Measurements from ENCODE around the gene PTGES2.

The PTGES2 gene

DNA sequence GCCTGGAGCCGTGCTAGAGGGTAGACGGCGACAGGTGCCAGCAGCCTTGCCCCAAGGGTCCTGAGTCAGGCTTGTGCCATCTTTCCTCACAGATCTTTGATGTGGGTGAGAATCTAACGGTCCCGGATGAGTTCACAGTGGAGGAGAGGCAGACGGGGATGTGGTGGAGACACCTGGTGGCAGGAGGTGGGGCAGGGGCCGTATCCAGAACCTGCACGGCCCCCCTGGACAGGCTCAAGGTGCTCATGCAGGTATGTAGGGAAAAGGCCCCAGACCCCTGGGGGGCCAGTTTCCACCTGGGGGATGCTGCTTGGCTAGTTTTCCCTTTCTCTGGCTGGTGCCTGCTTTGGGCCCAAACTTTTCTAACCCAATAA is 24.0 kb downstream of the PTGES2 start:
- DNase-seq (ENCODE audit: low read depth, low spot score), result no peak

DNA sequence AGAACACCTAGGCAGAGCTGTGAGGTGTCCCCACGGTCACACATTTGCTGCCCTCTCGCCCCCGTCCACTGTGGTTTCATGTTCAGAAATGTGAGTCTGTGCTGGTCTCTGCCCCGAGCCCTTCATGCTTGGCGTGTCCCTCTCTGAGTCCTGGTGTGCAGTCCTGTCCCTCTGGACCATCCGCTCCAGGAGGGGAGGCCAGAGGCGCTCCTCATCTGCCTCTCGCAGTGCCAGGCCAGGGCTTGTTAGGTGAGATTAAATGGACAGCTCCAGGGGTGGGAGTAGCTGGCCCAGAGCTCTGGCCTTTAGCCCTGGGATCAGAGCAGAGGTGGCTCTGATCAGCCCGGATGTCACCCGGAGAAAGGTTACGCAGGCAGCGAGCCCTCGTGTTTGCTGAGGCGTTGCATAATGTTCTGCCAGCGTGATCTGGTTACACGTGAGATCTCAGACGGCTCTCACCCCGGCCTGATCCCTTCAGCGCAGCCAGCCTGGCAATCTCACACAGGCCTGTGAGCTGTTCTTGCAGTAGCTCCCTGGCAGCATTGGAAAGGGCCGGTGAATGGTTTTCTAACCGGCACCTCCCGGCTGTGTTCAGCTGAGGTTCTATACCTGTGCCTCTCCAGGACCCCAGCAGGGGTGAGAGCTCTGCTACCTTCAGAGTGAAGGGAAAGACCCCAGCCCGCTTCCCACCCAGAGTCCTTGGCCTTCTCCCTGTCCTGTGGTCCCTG is 24.5 kb downstream of the PTGES2 start:
- DNase-seq (ENCODE audit: low read depth, low spot score), result no peak

DNA sequence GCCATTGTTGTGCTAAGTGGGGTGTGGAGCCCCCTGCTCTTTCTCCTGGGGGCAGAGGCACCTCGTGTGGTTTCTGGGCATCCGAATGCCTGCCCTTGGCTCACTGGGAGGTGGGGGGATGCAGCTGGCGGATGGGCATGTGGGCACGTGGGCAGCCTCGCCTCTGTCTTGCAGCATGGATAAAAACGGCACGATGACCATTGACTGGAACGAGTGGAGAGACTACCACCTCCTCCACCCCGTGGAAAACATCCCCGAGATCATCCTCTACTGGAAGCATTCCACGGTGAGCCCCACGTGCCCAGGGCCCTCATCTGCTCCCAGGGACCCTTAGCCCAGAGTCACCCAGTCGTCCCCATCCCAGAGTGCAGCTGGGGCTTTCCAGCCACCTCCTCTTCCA is 25.3 kb downstream of the PTGES2 start:
- DNase-seq (ENCODE audit: low read depth, low spot score), result no peak

DNA sequence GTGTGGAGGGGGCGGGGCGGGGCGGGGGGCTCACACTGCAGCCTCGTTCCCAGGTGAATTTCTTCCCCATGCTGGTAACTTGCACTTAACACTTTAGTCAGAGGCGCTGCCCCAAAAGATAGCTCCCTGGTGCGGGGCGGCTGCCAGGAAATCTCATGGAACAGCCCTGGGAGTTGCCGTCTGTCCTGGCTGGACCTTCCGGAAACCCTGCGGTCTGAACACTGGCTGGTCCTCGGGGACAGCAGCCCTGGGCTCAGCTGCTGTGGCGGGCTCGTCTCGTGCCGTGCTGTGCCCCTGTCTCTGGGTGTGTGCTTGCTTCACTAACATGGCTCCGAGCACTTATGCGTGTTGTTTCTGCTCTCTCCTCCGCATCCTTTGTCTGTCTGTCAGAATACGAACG is 25.8 kb downstream of the PTGES2 start:
- no peak for DNase-seq (ENCODE audit: low read depth, low spot score)

DNA sequence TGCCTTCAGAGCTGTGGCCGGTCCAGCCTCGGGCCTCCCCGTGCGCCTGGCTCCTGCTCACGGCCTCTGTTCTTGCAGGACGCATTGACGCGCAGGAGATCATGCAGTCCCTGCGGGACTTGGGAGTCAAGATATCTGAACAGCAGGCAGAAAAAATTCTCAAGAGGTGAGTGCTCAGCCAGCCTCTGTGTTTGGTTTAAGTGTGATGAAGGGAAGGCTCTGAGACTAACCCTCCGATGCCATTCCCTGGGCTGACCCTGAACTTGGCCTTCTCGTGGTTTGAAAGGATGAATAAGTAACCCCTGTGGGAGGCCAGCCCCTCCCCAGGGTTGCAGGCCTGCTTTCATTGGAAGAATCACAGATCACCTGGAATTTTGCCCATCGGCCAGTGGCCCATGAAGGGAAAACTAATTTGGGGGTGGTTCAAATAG is 26.3 kb downstream of the PTGES2 start:
- no peak for DNase-seq (ENCODE audit: low read depth, low spot score)

DNA sequence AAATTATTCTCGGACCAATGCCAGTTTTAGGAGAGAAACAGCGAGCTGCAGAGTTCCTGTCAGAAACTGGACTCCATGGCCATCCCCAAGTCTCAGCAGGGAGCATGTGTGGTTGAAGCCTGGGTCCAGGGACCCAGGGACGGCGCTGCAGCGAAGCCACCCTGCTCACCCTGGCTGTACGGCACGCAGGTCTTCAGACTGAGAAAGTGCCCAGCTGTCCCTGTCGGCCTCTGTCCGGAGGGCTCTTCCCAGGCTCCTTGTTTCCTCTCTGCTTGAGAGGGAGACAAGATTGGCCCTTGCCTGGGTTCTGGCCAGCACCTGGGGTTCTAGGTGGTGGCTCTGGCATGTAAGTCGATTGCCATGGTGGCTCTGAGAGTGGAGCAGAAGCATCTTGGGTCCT is 26.9 kb downstream of the PTGES2 start:
- DNase-seq (ENCODE audit: low read depth, low spot score), result no peak

DNA sequence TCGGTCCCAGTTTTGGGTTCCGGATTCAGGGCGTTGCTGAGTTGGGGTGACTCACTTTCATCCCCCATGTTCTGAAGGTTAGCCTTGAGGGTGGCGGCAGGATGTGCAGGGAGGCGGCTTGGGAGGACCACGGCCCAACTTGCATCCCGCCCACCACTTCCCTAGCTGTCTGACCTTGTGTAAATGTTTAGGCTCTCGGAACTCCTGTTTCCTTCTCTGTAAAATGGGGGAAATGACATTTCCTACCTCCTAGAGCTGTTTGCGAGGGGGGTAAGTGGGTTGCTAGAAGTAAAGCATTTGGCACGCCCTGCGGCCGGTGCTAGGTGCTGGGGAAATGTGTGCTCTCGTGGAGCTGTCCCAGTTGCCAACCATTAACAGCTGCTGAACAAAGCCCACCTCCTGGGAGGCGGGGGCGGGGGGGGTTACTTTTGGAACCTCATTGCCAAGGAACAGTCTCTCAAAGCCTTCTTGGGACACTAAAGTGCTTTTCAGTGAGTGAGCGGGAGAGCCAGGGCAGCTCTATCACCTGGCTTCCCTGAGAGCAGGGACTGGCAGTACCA is 27.5 kb downstream of the PTGES2 start:
- DNase-seq (ENCODE audit: low read depth, low spot score), result no peak

DNA sequence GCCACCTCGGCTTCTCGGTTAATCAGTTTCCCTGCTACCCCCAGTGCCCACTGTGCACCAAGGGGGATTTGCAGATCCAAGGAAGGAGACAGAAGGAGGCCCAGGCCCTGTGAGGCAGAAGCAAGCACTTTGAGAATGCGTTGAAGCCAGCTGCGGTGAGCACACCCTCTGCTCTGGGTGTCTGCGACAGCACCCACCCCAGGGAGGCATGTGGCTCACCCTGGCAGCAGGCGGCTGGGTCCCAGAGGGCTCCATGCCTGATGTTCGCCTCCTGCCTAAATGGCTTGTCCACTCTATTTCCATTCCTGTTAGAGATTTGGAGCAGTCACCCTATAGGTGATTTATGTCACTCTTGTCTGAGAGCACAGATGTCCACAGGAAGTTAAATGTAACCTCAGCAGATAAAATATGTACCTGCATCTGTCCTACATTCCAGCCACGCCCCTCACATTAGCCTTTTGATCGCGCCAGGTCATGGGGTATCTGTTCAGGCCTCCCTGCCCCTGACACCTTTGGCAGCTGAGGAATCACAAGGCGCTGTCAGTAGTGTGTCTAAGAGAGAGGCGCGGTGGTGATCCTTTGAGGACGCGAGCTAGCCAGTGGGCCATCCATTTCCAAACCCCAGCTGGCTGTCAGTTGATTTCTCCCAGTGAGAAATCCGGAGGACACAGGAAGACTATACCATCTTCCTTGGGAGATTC is 28.1 kb downstream of the PTGES2 start:
- DNase-seq (ENCODE audit: low read depth, low spot score), result no peak

DNA sequence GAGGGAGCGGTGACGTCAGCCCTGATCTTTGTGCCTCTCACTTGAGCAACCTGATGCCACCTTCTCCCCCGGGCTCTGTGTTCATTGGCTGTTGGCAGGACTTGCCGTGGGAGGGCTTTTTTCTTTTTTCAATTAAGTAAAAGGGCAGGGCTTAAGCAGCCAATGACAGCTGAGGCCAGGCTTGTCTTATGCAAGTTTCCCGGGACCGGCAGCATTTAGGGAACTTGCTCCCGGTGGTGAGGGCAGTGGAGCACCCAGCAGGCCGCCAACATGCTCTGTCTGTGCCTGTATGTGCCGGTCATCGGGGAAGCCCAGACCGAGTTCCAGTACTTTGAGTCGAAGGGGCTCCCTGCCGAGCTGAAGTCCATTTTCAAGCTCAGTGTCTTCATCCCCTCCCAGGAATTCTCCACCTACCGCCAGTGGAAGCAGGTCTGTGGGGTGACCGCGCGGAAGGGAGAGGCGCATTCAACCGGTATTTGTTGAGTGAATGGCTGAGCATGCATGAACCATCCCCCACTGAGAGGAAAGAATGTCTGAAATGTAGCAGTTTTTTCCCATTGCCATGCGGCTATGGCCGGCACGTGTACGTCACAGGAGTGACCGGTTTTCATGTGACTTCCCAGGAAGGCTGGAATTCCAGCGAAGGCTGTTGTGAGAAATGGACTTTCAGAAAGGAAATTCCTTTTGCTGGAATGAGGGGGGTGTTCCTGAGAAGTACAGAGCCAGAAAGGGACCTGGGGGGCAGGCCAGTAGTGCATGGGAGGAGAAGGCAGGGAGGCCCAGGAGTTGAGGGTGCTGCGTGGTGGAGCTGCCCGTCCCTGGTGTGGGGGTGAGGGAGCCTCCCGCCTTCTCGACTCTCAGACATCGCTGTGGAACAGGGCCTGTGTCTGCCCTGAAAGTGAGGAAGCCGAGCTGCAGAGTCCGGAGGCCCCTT is 29.0 kb downstream of the PTGES2 start:
- DNase-seq (ENCODE audit: low read depth, low spot score), result peak; percentile 97

DNA sequence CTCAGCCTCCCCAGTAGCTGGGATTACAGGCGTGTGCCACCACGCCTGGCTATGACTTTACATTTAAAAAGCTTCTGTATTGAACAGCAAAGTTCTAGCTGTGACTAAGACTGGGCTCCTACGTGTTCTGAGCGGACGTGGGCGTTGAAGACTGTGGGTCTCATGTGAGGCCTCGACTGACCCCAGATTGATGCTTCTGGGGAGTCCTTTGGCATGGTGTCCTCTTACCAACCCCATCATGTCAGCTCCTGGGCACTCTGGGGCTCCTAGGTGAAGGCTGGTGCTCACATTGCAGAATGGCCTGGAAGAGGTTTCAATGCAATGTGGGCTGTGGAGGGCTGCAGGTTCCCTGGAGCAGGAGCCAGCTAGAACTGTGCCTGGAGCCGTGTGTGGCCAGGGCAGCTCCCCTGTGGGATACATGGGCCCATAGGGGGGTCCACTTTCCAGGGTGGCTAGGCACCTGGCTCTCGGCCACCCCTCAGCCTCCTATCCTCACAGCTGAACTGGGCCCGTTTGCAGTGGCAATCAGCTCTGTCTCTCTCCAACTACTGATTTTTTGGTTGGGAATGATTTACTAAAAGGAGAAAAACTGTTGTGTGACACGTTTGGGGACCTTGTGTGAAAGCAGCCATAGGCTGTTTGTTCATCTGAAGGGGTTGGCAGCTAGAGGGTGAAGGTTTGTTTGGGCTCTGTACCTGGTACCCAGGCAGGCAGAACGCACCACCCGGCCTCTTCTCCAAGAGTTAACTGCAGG is 29.8 kb downstream of the PTGES2 start:
- no peak for DNase-seq (ENCODE audit: low read depth, low spot score)

DNA sequence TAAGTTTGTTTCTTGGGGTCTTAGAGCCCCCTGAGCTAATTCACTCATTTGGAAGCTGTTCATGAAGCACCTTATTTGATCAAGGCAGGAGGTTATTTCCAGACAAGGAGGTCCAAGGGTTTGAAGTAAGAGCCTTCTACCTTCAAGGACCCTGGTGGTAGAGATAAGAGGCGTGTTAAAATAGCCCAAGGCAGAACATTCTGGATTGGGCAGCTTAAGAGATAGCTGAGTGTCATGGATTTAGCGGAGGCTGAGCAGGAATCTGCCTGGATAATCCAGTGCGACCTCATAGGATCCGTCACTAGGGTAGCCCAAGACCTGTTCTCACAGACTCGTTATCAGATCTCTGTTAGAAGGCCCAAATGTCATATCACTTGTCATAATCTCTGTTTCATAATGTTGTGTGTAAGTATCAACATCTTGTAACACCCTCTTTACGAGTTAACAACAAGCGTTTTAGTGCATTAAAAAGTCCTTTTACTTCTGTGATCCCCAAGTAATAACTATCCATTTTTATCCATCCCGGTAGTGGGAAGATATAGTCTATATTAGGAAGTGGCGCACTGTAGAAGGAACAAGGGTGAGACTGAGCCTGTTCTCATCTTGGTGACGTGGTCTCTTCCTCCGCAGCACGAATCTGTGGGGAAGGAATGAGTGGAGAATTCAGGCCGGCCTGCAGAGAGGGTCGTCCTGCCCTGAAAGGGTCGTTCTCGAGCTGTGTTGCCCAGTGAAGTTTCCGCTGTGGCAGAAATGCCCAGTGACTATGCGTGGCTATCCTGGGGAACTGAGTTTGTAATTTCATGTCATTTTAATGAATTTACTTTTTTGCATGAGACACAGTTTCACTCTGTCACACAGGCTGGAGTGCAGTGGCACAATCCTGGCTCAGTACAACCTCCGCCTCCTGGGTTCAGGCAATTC is 30.7 kb downstream of the PTGES2 start:
- DNase-seq (ENCODE audit: low read depth, low spot score), result no peak

DNA sequence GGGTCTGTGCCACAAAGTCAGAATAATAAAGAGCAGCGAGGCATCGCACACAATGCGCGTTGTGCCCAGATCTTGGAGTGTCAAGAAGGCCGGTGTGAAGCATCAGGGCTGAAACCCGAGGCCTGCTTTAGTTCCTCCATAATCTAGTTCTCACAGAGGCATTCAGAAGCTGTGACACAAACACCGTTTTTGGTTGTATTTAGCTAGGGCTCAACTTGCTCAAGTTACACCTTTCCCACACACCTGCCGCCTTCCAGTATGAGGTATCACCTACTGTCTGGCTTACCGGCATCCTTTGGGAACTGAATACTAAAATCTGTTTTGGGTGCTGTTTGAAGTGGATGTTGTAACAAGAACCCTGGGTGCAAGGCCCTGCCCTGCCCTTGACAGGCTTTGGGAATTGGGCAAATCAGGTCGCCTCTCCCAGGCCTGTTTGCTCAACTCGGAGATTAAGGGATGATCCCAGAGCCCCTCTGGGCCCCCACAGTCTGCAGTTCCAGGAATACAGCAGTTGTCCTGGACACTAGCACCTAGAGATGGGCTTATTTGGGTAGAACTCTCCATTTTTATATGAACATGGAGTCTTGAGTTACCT is 32.5 kb downstream of the PTGES2 start:
- DNase-seq (ENCODE audit: low read depth, low spot score), result no peak

DNA sequence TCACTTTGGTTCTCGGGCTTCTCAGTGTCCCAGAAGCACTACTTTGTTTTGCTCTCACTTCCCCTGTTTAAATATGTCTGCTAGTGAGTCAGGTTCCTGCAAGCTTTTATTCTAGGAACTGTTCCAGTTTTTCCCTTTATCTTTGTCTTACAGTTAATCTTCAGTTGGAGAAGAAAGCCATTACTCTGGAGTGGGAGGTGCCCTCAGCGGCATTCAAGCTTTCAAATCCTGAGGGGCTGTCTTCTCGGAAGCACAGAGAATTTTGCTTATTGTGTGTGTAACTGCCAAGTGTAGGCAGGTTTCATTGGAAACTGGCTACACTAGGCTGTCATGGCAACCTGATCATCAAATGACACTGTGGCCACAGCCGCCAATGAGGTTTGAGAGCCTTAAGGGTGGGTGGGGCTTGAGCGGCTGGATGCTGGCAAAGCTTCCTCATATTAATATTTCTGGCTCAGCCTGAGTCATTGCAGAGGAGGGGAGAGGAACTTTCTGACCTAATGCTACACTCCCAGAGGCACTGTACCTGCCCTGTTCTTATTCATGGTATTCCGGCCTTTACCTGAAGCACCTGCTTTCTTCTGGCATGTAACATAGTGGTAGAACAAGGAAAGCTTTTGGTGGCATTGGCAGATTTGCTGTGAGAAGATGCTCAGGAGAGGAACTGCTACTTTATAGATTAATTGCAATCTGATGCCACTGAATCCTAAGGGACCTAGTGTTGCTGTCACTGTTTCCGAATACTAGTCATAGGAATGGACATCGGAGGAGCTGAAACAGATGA is 33.2 kb downstream of the PTGES2 start:
- no peak for DNase-seq (ENCODE audit: low read depth, low spot score)

DNA sequence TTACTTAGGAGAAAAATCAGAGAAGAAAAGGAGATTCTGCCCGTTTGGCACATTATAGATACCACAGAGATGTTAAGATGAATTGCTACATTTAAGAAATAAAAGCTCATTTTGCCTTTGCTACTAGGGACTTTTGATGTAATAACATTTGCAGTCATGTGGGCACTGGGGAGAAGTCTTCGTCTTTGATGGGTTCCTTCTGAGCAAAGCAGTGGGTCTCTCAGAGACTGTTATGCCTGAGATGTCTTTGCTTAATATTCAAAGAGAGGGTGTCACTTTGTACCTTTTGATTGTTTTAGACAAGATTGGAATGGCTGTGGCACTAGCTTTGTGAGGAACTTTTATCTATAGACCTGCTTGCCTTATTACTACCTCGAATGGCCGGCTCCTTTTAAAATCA is 34.5 kb downstream of the PTGES2 start:
- no peak for DNase-seq (ENCODE audit: low read depth, low spot score)

DNA sequence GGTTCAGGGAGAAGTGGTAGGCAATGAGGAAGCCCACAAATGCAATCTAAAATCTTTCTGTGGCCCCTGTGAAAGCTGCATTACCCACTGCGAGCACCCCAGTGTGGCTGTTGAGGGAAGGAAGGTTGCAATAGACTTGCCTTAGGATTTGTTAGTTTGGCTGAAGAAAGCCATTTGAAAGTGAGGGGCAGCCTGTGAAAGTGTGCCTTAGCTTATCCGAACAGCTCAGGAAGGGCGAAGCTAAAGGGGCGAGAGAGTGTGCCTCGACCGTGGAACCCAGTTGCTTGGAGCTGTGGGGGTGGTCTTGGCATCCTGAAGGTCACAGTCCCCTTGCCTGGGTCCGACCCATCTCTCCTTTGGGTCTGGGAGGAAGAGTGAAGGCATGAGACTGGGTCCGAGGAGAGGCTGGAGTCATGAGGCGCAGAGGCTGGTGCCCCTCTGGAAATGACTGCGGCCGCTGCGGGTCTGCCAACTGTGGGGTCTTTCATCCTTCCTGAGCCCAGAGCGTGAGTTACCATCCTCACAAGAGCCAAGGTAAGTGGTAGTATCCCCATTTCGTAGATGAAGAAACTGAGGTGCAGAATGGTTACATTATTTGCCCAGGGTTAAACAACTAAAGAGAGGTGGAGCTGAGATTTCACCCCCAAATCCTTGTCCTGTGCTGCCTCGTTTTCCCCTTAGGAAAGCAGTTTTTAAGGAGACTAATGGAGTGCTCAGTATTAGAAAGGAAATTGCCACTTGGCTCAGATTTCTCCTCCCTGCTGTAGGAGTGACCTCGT is 35.1 kb downstream of the PTGES2 start:
- no peak for DNase-seq (ENCODE audit: low read depth, low spot score)

DNA sequence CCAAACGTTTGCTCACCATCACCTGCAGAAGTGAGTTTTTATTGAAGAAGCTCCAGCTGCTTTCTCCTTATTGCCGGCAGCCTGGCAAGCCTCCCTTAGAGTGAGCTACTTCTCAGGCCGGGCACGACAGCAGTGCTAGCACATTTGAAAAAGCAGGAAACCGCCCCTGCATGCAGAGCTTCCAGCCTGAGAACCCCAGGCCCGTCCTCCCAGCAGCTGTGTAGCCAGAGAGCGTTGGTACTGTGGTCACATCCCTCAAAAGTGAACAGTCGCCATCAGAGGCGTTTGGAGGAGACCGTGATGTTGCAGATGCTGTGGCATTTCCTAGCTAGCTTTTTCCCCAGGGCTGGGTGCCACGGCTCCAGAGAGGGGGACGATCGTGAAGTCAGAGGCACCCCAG is 36.0 kb downstream of the PTGES2 start:
- DNase-seq (ENCODE audit: low read depth, low spot score), result no peak

DNA sequence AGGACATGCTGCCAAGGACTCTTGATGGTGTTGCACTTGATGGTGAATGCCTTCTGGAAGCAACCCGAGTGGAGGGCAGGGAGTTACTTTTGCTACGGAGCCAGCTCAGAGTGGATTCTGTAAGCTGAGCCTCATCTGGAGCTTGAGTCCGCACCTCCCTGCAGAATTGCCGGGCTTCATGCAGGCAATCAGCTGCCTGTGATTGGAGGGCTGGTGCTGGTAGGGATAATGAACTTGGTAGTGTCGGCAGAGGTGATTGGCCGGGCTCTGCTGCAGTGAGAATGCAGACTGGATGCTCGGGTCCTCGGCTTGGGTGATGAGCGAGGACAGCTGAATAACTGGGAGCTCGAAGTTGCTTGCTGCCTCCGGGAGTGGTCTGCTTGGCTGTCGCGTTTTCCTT is 36.4 kb downstream of the PTGES2 start:
- peak; percentile 80 for DNase-seq (ENCODE audit: low read depth, low spot score)

DNA sequence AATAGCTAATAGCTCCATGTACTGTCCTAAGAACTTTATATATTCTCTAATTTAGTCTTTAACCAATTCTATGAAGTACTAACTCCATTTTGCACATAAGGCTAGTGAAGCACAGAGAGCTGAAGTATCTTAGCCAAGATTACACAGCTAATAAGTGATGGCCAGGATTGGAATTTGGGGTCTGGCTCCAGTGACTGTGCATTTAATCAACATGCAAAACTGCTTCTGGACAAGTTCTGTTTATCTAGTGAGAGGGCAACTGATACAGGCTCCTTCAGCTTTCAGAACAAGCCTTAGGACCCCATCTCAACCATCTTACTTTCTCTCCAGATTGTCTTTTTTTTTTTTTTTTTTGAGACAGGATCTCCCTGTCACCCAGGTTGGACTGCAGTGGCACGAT is 38.2 kb downstream of the PTGES2 start:
- DNase-seq (ENCODE audit: low read depth, low spot score), result no peak
